HuH-7 (cell line): Measurements from ENCODE around the gene KCNQ4.

Experiments
- DNase-seq: peaks from one replicate; pipeline ENCODE4 v3.0.0; 2011; ENCODE audit warnings: low spot score

KCNQ4 gene

GRCh38 chr1:40795811-40796586 is 12.4 kb downstream of the KCNQ4 start:
- no peak for DNase-seq

GRCh38 chr1:40796939-40797667 is 13.5 kb downstream of the KCNQ4 start:
- no peak for DNase-seq

GRCh38 chr1:40797668-40798010 is 14.1 kb downstream of the KCNQ4 start:
- DNase-seq = no peak

GRCh38 chr1:40798366-40799281 is 15.0 kb downstream of the KCNQ4 start:
- DNase-seq = no peak

GRCh38 chr1:40799351-40799867 is 15.8 kb downstream of the KCNQ4 start:
- no peak for DNase-seq

GRCh38 chr1:40801742-40802077 is 18.1 kb downstream of the KCNQ4 start:
- DNase-seq = no peak

- DNase-seq = peak; percentile 87
Observed at GRCh38 chr1:40802078-40802741, 18.6 kb downstream of the KCNQ4 start.

- DNase-seq = no peak
Observed at GRCh38 chr1:40802742-40803113, 19.1 kb downstream of the KCNQ4 start.

GRCh38 chr1:40803447-40803846 is 19.9 kb downstream of the KCNQ4 start:
- no peak for DNase-seq

- no peak for DNase-seq
Observed at GRCh38 chr1:40803902-40804301, 20.3 kb downstream of the KCNQ4 start.

GRCh38 chr1:40806240-40806639 is 22.7 kb downstream of the KCNQ4 start:
- DNase-seq = no peak

GRCh38 chr1:40806731-40807695 is 23.4 kb downstream of the KCNQ4 start:
- DNase-seq = no peak

GRCh38 chr1:40808002-40808401 is 24.4 kb downstream of the KCNQ4 start:
- no peak for DNase-seq

- no peak for DNase-seq
Observed at GRCh38 chr1:40808444-40808843, 24.9 kb downstream of the KCNQ4 start.

- DNase-seq = no peak
Observed at GRCh38 chr1:40808909-40809308, 25.3 kb downstream of the KCNQ4 start.

- DNase-seq = no peak
Observed at GRCh38 chr1:40810927-40811326, 27.3 kb downstream of the KCNQ4 start.

- no peak for DNase-seq
Observed at GRCh38 chr1:40815420-40815819, 31.8 kb downstream of the KCNQ4 start.

- DNase-seq = no peak
Observed at GRCh38 chr1:40817791-40818263, 34.2 kb downstream of the KCNQ4 start.

GRCh38 chr1:40818264-40818961 is 34.8 kb downstream of the KCNQ4 start:
- DNase-seq = no peak

- no peak for DNase-seq
Observed at GRCh38 chr1:40819101-40819500, 35.5 kb downstream of the KCNQ4 start.
